HEK293T (cell line): ENCODE data around the gene ATG14.

Experiments
- CTCF ChIA-PET: fragments of 350-600 bp; formaldehyde crosslinking; extraction: SDS; loops from one replicate; lab custom pipeline; 2021; ENCODE audit warnings: antibody characterized with exemption, inconsistent platforms; lab: Yijun Ruan, JAX
- POLR2A ChIA-PET: fragments of 350-600 bp; formaldehyde crosslinking; extraction: SDS; loops from one replicate; lab custom pipeline; 2020; ENCODE audit warnings: antibody characterized with exemption, inconsistent platforms; lab: Yijun Ruan, JAX
- DNase-seq: peaks from one replicate; pipeline ENCODE4 v3.0.0; 2012; ENCODE audit warnings: mixed read lengths; ENCODE audit errors: extremely low spot score
- ARNT ChIP-seq: fragments of 450-650 bp; IDR thresholded peaks from 2 replicates; pipeline ENCODE4 v1.6.1; 2017; ENCODE audit warnings: mild to moderate bottlenecking
- BHLHE40 ChIP-seq: fragments of 450-650 bp; IDR thresholded peaks from 2 replicates; pipeline ENCODE4 v1.6.1; 2016; ENCODE audit warnings: mild to moderate bottlenecking, moderate library complexity, borderline replicate concordance
- CTBP1 ChIP-seq: fragments of 450-650 bp; IDR thresholded peaks from 2 replicates; pipeline ENCODE4 v1.6.1; 2016; ENCODE audit warnings: borderline replicate concordance
- ELF4 ChIP-seq: fragments of 450-650 bp; IDR thresholded peaks from 2 replicates; pipeline ENCODE4 v1.6.1; 2017; ENCODE audit warnings: antibody characterized with exemption
- FOXA1 ChIP-seq: fragments of 450-650 bp; IDR thresholded peaks from 2 replicates; pipeline ENCODE4 v1.6.1; 2016; ENCODE audit warnings: mild to moderate bottlenecking
- FOXK2 ChIP-seq: fragments of 450-650 bp; IDR thresholded peaks from 2 replicates; pipeline ENCODE4 v1.6.1; 2016; ENCODE audit warnings: mild to moderate bottlenecking
- FOXM1 ChIP-seq: fragments of 450-650 bp; IDR thresholded peaks from 2 replicates; pipeline ENCODE4 v1.6.1; 2017; ENCODE audit warnings: mild to moderate bottlenecking, borderline replicate concordance
- HDGF ChIP-seq: fragments of 450-650 bp; IDR thresholded peaks from 2 replicates; pipeline ENCODE4 v1.6.1; 2017; ENCODE audit warnings: antibody characterized with exemption, borderline replicate concordance
- L3MBTL2 ChIP-seq: fragments of 450-650 bp; conservative IDR thresholded peaks from 2 replicates; pipeline ENCODE4 v1.6.1; 2016; ENCODE audit warnings: mild to moderate bottlenecking
- LEF1 ChIP-seq: fragments of 450-650 bp; IDR thresholded peaks from 2 replicates; pipeline ENCODE4 v1.6.1; 2017; ENCODE audit warnings: mild to moderate bottlenecking, borderline replicate concordance
- NFRKB ChIP-seq: fragments of 450-650 bp; IDR thresholded peaks from 2 replicates; pipeline ENCODE4 v1.6.1; 2016; ENCODE audit warnings: mild to moderate bottlenecking, moderate library complexity
- PKNOX1 ChIP-seq: fragments of 450-650 bp; IDR thresholded peaks from 2 replicates; pipeline ENCODE4 v1.6.1; 2016
- SP1 ChIP-seq: fragments of 450-650 bp; IDR thresholded peaks from 2 replicates; pipeline ENCODE4 v1.6.1; 2017
- SUZ12 ChIP-seq: fragments of 450-650 bp; IDR thresholded peaks from 2 replicates; pipeline ENCODE4 v1.6.1; 2016; ENCODE audit warnings: mild to moderate bottlenecking
- TARDBP ChIP-seq: fragments of 450-650 bp; IDR thresholded peaks from 2 replicates; pipeline ENCODE4 v1.6.1; 2016
- ZNF384 ChIP-seq: fragments of 450-650 bp; IDR thresholded peaks from 2 replicates; pipeline ENCODE4 v1.6.1; 2016

Gene ATG14

GRCh38 chr14:55419663-55420062, 8.0 kb upstream of the ATG14 start:
- CTCF ChIA-PET = no interaction called here
- TF ChIP-seq FOXA1 = no peak
- no peak for TF ChIP-seq SP1
- TF ChIP-seq PKNOX1 = no peak
- no peak for TF ChIP-seq CTBP1
- no peak for TF ChIP-seq SUZ12
- DNase-seq = no peak
- POLR2A ChIA-PET = no interaction called here

- CTCF ChIA-PET = no interaction called here
- POLR2A ChIA-PET = no interaction called here
- DNase-seq = no peak
These were observed 6.8 kb upstream of the ATG14 start for GRCh38 chr14:55418411-55418810.

GRCh38 chr14:55417955-55418354, 6.3 kb upstream of the ATG14 start:
- POLR2A ChIA-PET = no interaction called here
- CTCF ChIA-PET = no interaction called here
- TF ChIP-seq FOXA1 (no peak), BHLHE40 (no peak), ARNT (no peak), FOXK2 (no peak), CTBP1 (no peak), L3MBTL2 (no peak), NFRKB (no peak), SP1 (no peak), ELF4 (no peak), TARDBP (no peak), FOXM1 (no peak), PKNOX1 (no peak), SUZ12 (no peak), ZNF384 (no peak)
- no peak for DNase-seq

More at GRCh38 chr14:55418411-55418810, 6.8 kb upstream of the ATG14 start:
- no peak for TF ChIP-seq SP1
- no peak for TF ChIP-seq PKNOX1
- no peak for TF ChIP-seq FOXM1
- TF ChIP-seq HDGF = no peak
- TF ChIP-seq TARDBP = no peak
- TF ChIP-seq L3MBTL2 = no peak
- TF ChIP-seq SUZ12 = no peak
- TF ChIP-seq LEF1 = no peak

- ChIA-PET CTCF (interaction anchor here (0.6 to 2.1 kb wide), 11 partner anchors 8 to 607 kb away, joined by 3 to 13 read pairs (median 3); no protein-coding TSS in a partner anchor), POLR2A (no interaction called here)
- peak; percentile 30 for DNase-seq
- no peak for TF ChIP-seq NFRKB
- no peak for TF ChIP-seq FOXM1
- TF ChIP-seq SP1 = no peak
- no peak for TF ChIP-seq FOXK2
- TF ChIP-seq SUZ12 = no peak
- no peak for TF ChIP-seq PKNOX1
- no peak for TF ChIP-seq ELF4
- no peak for TF ChIP-seq L3MBTL2
- no peak for TF ChIP-seq FOXA1
- TF ChIP-seq LEF1 = no peak
- no peak for TF ChIP-seq CTBP1
These were observed 5.2 kb upstream of the ATG14 start for GRCh38 chr14:55416866-55417265.

- TF ChIP-seq TARDBP (no peak), FOXM1 (no peak), L3MBTL2 (no peak), ARNT (no peak), FOXK2 (no peak), HDGF (no peak), ZNF384 (no peak), BHLHE40 (no peak), FOXA1 (no peak), SP1 (no peak), CTBP1 (no peak), NFRKB (no peak), ELF4 (no peak), PKNOX1 (no peak), SUZ12 (no peak)
- ChIA-PET POLR2A (no interaction called here), CTCF (interaction anchor here (0.6 to 1.6 kb wide), 3 partner anchors 8 to 120 kb away, joined by 3 to 4 read pairs (median 3); no protein-coding TSS in a partner anchor)
- DNase-seq = no peak
These were observed 2.9 kb upstream of the ATG14 start for GRCh38 chr14:55414551-55414950.

GRCh38 chr14:55412676-55413075, 1.0 kb upstream of the ATG14 start:
- ChIA-PET CTCF (no interaction called here), POLR2A (interaction anchor here (1.4 to 2.7 kb wide), 2 partner anchors 10 to 15 kb away, joined by 3 to 11 read pairs; no protein-coding TSS in a partner anchor)
- TF ChIP-seq BHLHE40 (no peak), PKNOX1 (peak; percentile 41; the same call in 1 of the 2 replicates), SP1 (no peak), L3MBTL2 (no peak)
- DNase-seq = no peak
